Hematopoietic multipotent progenitor cell treated with erythropoietin and hydrocortisone succinate and interleukin-3 and kit ligand, for 17 days (in vitro differentiated cells): Measurements from ENCODE around the gene B4GALT5.
A peak's percentile ranks its signal among the peaks of the same experiment; 100 is the strongest.
"Not testable (repeated sequence)": the region's sequence is repeated elsewhere in the genome, so short reads cannot be mapped to it uniquely, and the experiment has no call there.

Experiments
- DNase-seq: peaks from one replicate; pipeline ENCODE4 v3.0.0-alpha.2; 2015; ENCODE audit warnings: low spot score

B4GALT5 gene, protein sequence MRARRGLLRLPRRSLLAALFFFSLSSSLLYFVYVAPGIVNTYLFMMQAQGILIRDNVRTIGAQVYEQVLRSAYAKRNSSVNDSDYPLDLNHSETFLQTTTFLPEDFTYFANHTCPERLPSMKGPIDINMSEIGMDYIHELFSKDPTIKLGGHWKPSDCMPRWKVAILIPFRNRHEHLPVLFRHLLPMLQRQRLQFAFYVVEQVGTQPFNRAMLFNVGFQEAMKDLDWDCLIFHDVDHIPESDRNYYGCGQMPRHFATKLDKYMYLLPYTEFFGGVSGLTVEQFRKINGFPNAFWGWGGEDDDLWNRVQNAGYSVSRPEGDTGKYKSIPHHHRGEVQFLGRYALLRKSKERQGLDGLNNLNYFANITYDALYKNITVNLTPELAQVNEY

DNA sequence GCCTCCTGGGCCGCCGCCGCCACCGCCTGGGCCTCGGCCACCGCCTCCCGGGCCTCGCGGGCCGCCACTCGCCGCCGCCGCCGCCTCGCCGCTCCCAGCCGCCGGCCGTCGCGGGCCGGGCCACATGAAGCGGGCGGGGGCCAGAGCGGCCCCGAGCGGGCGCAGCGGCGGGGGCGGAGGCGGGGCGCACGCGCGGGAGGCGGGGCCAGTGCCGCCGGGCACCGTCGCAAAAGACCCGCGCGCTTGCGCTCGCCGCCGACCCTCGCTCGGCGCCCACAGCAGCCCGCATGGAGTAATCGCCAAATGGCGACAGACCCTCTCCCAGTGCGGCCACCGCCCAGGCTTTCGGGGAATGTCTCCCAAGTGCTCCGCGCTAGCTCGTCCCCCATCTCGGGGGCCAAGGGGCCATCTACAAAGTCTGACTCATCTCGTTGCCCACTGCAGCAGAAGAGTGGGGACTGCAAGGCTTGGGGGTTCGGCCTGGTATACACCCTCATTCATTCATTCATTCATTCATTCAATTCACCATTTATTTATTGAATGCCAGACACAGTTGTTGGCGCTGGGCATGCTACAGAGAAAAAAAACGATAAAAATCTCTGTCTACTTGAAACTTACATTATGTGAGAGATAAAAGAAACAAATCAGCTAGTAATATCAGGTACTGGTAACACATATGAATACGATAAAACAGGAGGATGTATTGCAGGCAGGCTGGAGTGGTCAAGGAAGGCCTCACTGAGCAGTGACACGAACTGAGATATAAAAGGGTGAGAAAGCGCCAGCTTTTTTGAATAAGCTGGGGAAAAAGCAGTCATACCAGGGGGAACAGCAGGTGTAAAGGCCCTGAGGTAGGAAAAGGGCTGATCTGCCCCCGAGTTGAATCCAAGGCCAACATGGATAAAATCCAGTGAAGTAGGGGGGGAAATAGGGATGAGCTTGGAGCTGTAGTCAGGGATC is at the start of gene B4GALT5:
Gene B4GALT5 (minus strand): TSS at position 126 of the 960 bp plus-strand sequence. CDS start 188 bp downstream, outside the sequence.
- DNase-seq = peak; percentile 73

DNA sequence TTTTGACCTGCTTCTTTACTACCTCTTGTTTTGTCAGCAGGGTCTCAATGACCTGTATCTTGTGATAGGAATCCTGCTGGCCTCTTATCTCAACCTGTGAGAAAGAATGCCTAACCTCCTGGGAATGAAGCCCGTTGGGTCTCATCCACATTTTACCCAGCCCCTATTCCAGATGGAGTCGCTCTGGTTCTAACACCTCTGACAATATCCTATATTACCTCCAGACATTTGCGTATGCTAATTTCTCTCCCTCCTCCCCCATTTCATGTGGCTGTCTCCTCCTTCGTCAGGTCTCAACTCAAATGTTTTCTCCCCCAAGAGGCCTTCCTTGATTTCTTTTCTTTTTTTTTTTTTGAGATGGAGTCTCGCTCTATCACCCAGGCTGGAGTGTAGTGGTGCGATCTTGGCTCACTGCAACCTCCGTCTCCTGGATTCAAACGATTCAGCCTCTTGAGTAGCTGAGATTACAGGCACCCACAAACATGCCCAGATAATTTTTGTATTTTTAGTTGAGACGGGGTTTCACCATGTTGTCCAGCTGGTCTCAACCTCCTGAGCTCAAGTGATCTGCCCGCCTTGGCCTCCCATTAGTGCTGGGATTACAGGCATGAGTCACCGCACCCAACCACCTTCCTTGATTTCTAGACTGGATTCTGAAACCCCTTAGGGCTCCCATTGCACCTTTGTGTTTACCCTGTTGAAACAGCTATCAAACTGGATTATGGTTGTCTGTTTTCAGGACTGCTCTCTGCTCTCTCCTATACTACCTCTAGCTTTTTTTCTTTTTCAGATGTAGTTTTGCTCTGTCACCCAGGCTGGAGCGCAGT is 49.5 kb upstream of the B4GALT5 start:
- DNase-seq = no peak

DNA sequence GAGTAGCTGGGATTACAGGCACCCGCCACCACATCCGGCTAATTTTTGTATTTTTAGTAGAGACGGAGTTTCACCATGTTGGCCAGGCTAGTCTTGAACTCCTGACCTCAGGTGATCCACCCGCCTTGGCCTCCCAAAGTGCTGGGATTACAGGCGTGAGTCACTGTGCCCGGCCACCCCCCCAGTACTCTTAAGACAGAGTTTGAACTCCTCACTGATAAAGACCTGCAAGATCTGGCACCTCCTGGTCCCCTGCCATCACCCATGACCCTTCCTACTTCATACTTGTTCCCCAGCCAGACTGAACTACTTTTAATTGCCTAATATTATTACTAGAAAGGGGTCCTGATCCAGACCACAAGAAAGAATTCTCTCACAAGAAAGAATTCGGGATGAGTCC is 48.2 kb upstream of the B4GALT5 start:
- not testable (repeated sequence) for DNase-seq

DNA sequence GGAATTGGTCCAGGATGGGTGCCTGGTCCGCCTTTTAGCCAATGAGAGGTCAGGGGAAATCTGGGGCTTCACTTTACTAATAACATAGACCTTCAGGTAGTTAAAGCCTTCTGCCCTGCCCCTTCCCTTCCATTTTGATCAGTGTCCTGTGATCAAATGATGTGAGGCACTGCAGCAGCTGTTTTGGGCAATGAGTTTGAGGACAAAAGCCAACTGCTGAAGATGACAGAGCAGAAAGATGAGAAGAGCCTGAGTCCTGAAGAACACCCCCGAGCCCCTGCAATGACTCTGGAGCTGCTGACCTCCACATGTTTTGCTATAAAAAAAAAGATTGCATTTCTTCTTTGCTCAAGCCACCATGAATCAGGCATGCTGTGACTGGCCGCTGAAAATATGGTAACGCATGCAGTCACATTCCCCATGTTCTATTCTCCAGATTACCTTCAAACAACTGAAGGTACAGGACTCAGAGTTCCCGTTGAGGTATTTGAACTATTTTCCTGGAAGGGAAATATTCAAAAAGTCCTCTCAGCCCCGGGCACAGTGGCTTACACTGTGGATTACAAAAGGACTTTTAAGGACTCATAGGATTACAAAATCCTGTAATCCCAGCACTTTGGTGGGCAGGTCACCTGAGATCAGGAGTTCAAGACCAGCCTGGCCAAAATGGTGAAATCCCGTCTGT is 45.7 kb upstream of the B4GALT5 start:
- DNase-seq = no peak

DNA sequence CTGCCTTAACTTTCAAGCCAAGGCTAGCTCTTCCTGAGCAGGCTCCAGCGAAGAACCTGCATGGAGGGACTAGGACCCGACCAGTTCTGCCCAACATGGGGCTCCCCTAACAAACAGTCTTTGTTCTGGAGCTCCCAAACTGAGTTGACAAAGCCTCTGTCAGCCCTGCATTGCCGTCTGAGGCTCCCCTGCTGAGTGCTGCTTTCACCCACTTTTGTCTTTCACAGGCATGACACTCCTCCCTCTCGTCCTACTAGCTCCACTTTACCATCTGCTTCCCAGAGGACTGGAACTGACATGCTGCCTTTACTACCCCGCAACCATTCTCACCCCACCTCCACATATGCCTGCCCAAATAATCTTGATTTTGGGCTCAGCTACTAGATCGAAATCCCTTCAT is 45.1 kb upstream of the B4GALT5 start:
- DNase-seq = no peak

DNA sequence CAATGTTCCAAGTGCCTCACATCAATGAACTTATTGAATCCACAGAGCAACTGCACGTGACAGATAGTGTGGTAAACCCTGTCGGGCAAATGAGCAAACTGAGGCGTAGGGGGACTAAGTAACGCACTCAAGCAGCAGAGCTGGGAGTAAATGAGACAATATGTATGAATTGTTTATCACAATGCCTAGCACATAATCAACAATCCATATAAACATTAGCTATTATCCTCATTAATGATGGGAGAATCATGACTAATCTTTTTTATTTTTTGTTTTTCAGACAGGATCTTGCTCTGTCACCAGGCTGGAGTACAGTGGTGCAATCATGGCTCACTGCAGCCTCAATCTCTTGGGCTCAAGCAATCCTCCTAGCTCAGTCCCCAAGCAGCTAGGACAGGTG is 43.9 kb upstream of the B4GALT5 start:
- DNase-seq = no peak

DNA sequence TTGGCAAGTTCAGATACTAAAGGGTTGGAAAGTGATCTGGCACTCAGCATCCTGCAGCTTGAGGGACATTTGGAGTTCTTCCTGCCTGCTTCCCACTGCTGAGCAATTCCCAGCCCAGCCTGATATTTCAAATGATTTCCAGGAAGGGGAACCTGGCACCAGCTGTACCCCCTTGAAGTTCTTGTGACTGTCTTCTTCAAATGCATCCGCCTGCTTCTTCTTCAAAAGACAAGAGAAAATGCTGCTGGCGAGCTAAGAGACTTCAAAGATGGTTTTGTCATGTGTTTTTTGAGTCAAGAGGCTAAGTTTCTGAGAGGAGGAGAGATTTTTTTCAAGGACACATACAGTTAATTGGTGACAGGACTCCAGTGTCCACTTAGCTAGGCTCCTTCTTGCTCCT is 42.6 kb upstream of the B4GALT5 start:
- no peak for DNase-seq

DNA sequence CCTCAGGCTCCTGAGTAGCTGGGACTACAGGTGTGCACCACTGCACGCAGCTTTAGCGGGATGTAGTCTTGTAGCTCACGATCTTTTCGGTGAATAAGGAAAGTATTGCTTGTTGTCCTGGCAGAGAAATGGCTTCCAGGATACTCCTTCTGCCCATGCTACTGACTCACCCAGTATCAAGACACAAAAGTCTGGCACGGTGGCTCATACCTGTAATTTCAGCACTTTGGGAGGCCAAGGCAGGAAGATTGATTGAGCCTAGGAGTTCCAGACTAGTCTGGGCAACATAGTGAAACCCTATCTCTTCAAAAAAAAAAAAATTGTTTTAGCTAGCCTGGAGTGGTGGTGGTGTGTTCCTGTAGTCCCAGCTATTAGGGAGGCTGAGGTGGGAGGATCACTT is 40.9 kb upstream of the B4GALT5 start:
- DNase-seq = no peak

DNA sequence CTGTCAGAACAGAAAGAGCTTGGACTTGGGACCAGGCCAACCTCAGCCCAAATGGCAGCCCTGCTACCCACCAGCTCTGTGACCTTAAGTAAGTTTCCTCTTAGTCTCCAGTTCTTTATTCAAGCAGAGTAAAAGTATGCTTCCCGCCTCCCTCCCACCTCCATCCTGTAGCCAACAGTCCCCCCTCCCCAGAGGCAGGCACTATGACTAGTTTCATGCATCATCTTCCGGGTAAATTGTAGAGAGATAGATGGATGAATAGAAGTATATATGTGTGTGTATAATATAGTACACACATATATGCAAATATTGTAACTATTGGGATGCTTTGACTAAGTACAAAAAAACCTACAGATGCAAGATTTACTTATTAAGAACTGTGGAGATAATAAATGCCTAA is 39.5 kb upstream of the B4GALT5 start:
- no peak for DNase-seq

DNA sequence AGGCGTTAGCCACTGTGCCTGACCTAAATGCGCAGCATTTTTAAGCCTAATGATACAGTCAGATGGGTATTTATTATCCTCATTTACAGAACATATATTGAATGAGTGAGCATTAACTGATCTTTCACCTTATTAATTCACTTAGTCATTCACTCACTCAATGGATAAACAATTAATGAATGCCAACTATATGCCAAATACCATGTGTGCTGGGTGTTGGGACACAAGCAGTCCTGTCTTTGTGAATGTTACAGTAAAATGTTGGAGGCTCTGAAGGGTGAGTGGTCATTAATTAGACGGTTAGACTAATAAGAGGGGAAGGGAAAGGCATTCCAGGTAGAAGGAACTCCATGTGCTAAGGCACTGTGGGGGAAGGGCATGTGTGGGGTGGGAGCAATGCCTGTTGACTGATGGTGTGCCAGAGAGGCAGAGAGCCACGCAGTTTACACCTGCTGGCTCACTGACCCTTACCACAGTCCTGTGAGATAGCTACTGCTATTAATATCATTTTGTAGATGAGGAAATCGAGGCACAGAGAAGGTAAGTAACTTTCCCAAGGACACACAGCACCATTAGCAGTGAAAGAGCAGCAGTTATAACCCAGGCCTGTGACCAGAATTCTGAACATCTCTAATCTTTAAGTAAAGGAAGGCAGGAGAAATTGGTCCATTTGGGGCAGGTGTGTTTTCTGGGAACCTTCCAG is 38.7 kb upstream of the B4GALT5 start:
- no peak for DNase-seq

DNA sequence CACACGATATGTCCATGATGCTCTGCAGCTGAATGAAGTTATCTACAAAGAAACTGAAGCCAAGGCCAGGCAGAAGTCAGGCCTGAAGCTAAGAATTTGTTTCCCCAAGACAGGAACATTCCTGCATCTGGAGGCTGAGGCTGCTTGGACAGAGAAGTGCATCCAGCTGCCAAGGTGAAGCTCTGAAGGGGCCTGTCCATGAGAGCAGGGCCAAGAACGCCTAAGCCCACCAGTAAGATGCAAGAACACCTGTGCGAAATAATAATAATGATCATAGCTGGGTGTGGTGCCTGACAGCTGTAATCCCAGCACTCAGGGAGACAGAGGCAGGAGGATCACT is 37.7 kb upstream of the B4GALT5 start:
- no peak for DNase-seq

DNA sequence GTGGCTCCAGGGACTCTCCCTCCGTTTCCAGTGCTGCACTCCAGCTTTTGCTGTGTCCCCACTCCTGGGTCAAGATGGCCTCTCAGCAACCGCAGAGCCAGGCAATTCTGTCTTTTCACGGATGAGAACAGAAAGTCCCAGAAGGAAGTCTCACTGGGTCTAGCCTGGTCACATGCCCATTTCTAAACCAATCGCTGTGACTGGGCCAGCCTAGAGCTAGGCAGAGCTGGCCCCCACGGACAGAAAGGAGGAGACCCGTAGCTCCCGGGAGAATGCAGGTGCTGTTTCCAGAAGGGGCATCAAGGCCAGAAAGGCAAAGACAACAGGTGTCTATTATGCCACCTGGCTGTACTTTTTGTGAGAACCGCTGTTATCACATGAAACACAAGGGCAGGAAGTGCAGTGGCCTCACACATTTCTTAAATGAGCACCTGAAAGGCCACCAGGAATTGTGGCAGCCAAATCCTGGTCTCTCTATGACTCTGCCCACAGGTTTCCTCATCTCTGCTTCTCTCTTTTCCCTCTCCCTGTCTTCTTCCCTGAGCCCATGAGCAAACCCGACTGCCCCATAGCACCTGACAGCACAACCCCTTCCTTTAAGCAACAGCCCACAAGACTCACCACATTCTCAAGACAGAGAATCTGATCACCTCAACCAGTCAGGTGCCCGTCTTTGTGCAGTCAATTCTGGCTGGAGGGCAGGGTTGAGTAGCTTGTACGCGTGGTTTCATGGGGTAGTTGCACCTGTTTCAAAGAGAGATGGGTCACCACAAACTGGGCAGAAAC is 37.1 kb upstream of the B4GALT5 start:
- DNase-seq = no peak

DNA sequence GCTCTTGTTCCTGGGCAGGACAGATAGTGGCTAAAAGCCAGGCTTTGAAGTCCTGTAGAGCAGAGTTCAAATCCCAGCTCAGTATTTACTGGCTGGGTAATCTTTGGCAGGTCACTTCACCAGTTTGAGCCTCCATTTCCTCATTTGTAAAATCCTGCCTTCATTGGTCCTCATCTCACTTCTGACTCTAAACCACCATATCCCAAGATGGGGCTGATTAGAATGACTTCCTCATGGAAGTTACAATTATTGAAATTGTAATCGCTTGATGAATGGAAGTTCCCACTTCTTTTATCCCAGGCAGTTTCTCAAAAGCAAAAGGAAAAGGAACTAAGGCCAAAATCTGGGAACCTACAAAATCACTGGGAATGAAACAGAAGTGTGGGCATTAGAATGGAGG is 35.9 kb upstream of the B4GALT5 start:
- no peak for DNase-seq

DNA sequence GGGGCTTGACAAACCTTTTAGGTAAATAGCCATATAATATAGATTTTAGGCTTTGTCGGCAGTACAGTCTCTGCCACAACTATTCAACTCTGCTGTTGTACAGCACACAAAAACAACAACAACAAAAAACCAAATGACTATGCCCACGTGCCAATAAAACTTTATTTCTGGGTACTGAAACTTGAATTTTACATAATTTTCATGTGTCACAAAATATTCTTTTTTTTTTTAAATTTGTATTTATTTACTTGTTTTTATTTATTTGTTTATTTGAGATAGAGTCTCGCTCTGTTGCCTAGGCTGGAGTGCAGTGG is 34.8 kb upstream of the B4GALT5 start:
- DNase-seq = no peak

DNA sequence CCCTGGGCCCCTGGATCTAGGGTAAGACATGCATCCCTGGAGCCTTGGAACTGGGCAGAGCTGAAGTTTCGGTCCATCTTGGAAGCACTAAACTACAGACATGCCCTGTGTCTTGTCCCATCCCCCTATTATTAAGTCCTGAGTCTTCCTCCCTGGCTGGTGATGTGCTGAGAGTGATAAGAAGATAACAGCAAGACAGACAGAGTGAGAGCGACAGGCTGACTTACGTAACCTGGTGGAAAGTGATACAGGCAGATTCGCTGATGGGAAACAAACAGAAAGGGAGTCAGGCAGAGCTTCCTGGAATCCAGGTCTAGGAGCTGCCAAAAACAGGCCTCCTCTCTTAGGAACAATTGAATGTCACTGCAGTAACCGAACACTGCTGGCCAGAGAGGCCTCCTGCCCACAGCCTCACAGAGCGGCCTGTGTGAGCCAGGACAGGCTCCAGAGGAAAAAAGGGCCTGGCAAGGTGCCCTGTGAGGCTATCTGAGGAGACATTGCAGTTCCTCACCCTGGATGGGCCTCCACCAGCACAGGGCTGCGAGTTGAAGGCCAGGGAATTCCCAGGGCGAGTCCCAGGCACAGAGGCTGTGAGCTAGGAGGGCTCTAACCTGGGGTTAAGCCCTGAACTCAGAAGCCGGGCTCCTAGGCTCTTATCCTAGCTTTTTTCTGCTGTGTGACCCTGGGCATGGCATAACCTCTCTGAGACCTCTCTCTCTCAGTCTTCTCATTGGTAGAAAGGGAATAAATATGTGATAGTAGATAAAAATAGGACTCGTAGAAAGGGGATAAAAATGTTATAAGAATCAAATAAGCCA is 34.2 kb upstream of the B4GALT5 start:
- DNase-seq = peak; percentile 30

DNA sequence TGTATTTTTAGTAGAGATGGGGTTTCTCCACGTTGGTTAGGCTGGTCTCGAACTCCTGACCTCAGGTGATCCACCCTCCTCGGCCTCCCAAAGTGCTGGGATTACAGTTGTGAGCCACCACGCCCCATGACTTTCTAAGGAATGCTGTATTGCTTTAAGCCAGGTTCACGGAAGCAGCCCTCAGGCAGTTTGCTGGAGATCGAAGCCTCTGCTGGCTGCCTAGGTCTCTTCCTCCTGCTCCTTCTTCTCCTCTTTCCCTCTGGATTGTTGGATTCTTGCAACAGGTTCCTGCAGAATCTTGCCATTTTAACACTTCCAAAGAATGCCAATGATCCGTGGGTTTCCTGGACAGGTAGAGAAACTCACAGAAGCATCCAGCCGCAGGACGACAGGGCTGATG is 29.3 kb upstream of the B4GALT5 start:
- DNase-seq = no peak

DNA sequence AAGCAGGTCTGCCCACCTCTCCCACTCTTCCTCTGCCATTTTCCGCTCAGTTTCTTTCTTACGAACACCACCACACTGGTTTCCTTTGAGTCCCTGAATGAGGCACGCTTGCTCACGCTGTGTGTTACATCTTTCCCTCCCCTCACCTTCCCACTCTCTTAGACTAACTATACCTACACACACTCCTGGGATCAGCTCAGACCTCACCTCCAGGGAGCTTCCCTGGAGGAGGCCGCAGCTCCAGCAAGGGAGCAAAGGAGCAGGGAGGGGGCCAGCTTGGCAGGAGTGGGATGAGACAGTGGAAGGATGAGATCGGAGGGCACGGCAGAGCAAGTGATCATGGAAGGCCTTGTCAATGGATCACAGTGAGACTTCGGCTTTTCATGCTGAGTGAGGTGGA is 28.3 kb upstream of the B4GALT5 start:
- DNase-seq = no peak

DNA sequence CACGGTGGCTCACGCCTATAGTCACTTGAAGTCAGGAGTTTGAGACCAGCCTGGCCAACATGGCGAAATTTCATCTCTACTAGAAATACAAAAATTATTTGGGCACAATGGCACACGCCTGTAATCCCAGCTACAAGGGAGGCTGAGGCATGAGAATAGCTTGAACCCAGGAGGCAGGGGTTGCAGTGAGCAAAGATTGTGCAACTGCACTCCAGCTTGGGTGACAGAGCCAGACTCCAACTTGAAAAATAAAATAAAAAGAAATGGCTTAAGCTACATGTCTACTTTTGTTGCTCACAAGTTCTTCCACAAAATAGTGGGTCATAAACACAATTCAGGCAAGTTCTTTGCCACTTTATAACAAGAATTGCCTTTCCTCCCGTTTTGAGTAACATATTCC is 27.1 kb upstream of the B4GALT5 start:
- no peak for DNase-seq

DNA sequence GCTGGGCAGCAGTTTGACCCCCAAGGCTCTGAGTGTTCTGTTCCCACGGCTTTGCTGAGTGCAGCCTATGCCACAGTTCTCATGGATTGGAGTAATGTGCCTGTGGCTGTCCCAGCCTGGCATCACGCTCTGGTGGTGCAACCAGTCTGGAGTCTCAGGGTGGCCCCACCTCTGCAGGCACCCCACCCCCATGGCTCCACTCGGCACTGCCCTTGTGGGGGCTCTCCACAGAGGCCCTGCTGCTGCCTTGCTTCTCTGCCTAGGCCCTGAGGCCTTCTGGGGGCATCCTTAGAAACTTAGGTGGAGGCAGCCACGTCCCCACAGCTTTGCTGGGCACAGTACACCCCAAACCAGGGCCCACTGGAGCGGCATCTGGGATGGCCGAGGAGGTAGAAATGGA is 25.4 kb upstream of the B4GALT5 start:
- DNase-seq = no peak

DNA sequence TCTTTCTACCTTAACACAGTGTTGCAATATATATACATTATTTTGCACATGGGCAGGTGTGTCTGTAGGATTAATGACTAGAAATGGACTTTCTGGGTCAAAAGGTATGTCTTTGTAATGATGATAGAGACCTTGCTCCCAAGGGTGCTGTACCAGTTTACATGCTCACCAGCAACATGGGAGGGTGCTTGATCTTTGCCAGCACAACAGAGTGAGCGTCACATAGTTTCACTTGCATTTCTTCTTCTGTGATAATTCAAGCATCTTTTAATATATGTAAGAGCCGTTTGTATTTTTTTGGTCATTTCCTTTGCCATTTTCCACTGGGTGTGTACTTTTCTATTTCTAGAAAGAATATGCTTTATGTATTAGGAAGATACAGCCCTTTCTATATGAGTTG is 23.6 kb upstream of the B4GALT5 start:
- no peak for DNase-seq
